H9 (cell line): ENCODE measurements around the gene WNT3. TPM values are rescaled to one million over a fixed set of nuclear protein-coding genes. Genes with fewer than 3 reads are reported as not detected.

Source experiments
- DNase-seq: peaks from one replicate; pipeline ENCODE4 v3.0.0-alpha.2; 2017
- H2AFZ ChIP-seq: one replicate; pipeline ENCODE4 v1.6.1; 2013; ENCODE audit warnings: mild to moderate bottlenecking, low read length, control low read depth, moderate library complexity
- H2AK5ac ChIP-seq: 2 replicates; pipeline ENCODE4 v1.6.1; 2013; ENCODE audit warnings: low read length, control low read depth, mixed read lengths; ENCODE audit not compliant: insufficient read length
- H2BK120ac ChIP-seq: one replicate; pipeline ENCODE4 v1.6.1; 2013; ENCODE audit warnings: low read depth, mild to moderate bottlenecking, low read length, control low read depth, inconsistent platforms; ENCODE audit not compliant: poor library complexity, severe bottlenecking
- H2BK12ac ChIP-seq: 2 replicates; pipeline ENCODE4 v1.6.1; 2013; ENCODE audit warnings: low read length, control low read depth, mixed read lengths, low read depth; ENCODE audit not compliant: insufficient read length
- H2BK15ac ChIP-seq: 2 replicates; pipeline ENCODE4 v1.6.1; 2013; ENCODE audit warnings: low read depth, low read length, control low read depth
- H2BK20ac ChIP-seq: one replicate; pipeline ENCODE4 v1.6.1; 2013; ENCODE audit warnings: low read depth, mild to moderate bottlenecking, low read length, control low read depth, inconsistent platforms; ENCODE audit not compliant: poor library complexity, severe bottlenecking
- H2BK5ac ChIP-seq: 2 replicates; pipeline ENCODE4 v1.6.1; 2013; ENCODE audit warnings: low read length, control low read depth, mixed read lengths; ENCODE audit not compliant: insufficient read length
- H3K14ac ChIP-seq: 2 replicates; pipeline ENCODE4 v1.6.1; 2013; ENCODE audit warnings: low read length, control low read depth; ENCODE audit not compliant: insufficient read depth
- H3K18ac ChIP-seq: 2 replicates; pipeline ENCODE4 v1.6.1; 2013; ENCODE audit warnings: low read depth, mild to moderate bottlenecking, mixed read lengths, low read length, control low read depth; ENCODE audit not compliant: insufficient read length
- H3K23ac ChIP-seq: 2 replicates; pipeline ENCODE4 v1.6.1; 2013; ENCODE audit warnings: low read length, control low read depth, mixed read lengths, low read depth; ENCODE audit not compliant: insufficient read length
- H3K23me2 ChIP-seq: 2 replicates; pipeline ENCODE4 v1.6.1; 2013; ENCODE audit warnings: low read depth, mild to moderate bottlenecking, mixed read lengths, low read length, control low read depth; ENCODE audit not compliant: insufficient read length, poor library complexity, severe bottlenecking
- H3K27ac ChIP-seq: 2 replicates; pipeline ENCODE4 v1.5.1; 2013; ENCODE audit warnings: low read length, control low read depth, mixed read lengths, low read depth; ENCODE audit not compliant: insufficient read length
- H3K27me3 ChIP-seq: 2 replicates; pipeline ENCODE4 v1.6.1; 2013; ENCODE audit warnings: low read length, control low read depth, inconsistent platforms; ENCODE audit not compliant: insufficient read depth
- H3K4ac ChIP-seq: 2 replicates; pipeline ENCODE4 v1.6.1; 2013; ENCODE audit warnings: low read depth, mild to moderate bottlenecking, control low read depth, inconsistent platforms, low read length, moderate library complexity
- H3K4me1 ChIP-seq: 2 replicates; pipeline ENCODE4 v1.6.1; 2013; ENCODE audit warnings: low read length, control low read depth, inconsistent platforms; ENCODE audit not compliant: insufficient read depth
- H3K4me2 ChIP-seq: 2 replicates; pipeline ENCODE4 v1.6.1; 2013; ENCODE audit warnings: low read length, control low read depth, mixed read lengths; ENCODE audit not compliant: insufficient read length, insufficient read depth
- H3K56ac ChIP-seq: 2 replicates; pipeline ENCODE4 v1.6.1; 2013; ENCODE audit warnings: low read depth, mild to moderate bottlenecking, mixed read lengths, low read length, control low read depth; ENCODE audit not compliant: insufficient read length
- H3K79me1 ChIP-seq: 2 replicates; pipeline ENCODE4 v1.6.1; 2013; ENCODE audit warnings: low read depth, mild to moderate bottlenecking, moderate library complexity, low read length, control low read depth, inconsistent platforms; ENCODE audit not compliant: insufficient read depth, poor library complexity, severe bottlenecking
- H3K79me2 ChIP-seq: 2 replicates; pipeline ENCODE4 v1.6.1; 2013; ENCODE audit warnings: low read length, control low read depth, inconsistent platforms; ENCODE audit not compliant: insufficient read depth
- H3K9ac ChIP-seq: 2 replicates; pipeline ENCODE4 v1.6.1; 2013; ENCODE audit warnings: low read length, control low read depth, mixed read lengths; ENCODE audit not compliant: insufficient read length; ENCODE audit errors: extremely low read depth
- H3K9me3 ChIP-seq: one replicate; pipeline ENCODE4 v1.6.1; 2013; ENCODE audit warnings: low read depth, low read length, inconsistent platforms; ENCODE audit not compliant: control insufficient read depth
- H3T11ph ChIP-seq: one replicate; pipeline ENCODE4 v1.6.1; 2013; ENCODE audit warnings: mild to moderate bottlenecking, low read length, control low read depth, inconsistent platforms
- H4K20me1 ChIP-seq: one replicate; pipeline ENCODE4 v1.6.1; 2013; ENCODE audit not compliant: control insufficient read depth, insufficient read length, insufficient read depth
- H4K5ac ChIP-seq: 2 replicates; pipeline ENCODE4 v1.6.1; 2013; ENCODE audit warnings: low read depth, mild to moderate bottlenecking, mixed read lengths, low read length, control low read depth; ENCODE audit not compliant: insufficient read length
- H4K8ac ChIP-seq: replicated peaks from 2 replicates; pipeline ENCODE4 v1.6.1; 2013; ENCODE audit warnings: low read length, control low read depth, mixed read lengths, low read depth; ENCODE audit not compliant: insufficient read length
- H4K91ac ChIP-seq: 2 replicates; pipeline ENCODE4 v1.6.1; 2013; ENCODE audit warnings: low read depth, mild to moderate bottlenecking, moderate library complexity, mixed read lengths, low read length, control low read depth; ENCODE audit not compliant: insufficient read length
- H3K27ac Mint-ChIP-seq, 3 experiments: 2 replicates in 2 of 3; 3 replicates in 1 of 3; pipeline ENCODE4 v1.8.0; 2020 to 2021; ENCODE audit warnings: mixed read lengths in 3 of 3, mild to moderate bottlenecking in 1 of 3, moderate library complexity in 1 of 3
- H3K27me3 Mint-ChIP-seq: 2 replicates; pipeline ENCODE4 v1.8.0; 2021; ENCODE audit warnings: low read depth, mild to moderate bottlenecking, moderate library complexity, mixed read lengths
- H3K36me3 Mint-ChIP-seq, 3 experiments: 2 replicates in 2 of 3; 3 replicates in 1 of 3; pipeline ENCODE4 v1.8.0; 2020 to 2021; ENCODE audit warnings: low read depth in 3 of 3, mixed read lengths in 3 of 3; ENCODE audit not compliant: insufficient read depth in 1 of 3
- H3K4me1 Mint-ChIP-seq, 2 experiments: 2 replicates each; pipeline ENCODE4 v1.8.0; 2020; ENCODE audit warnings: mixed read lengths in 2 of 2
- H3K4me3 Mint-ChIP-seq, 2 experiments: 2 replicates in 1 of 2; 3 replicates in 1 of 2; pipeline ENCODE4 v1.8.0; 2020 to 2021; ENCODE audit warnings: mild to moderate bottlenecking in 2 of 2, mixed read lengths in 2 of 2, moderate library complexity in 1 of 2
- H3K9me3 Mint-ChIP-seq, 2 experiments: 2 replicates in 1 of 2; 3 replicates in 1 of 2; pipeline ENCODE4 v1.8.0; 2020; ENCODE audit warnings: mild to moderate bottlenecking in 2 of 2, mixed read lengths in 2 of 2, moderate library complexity in 1 of 2
- WGBS: extraction: QIAGEN DNeasy Blood & Tissue Kit; methylation state at CpG from one replicate; pipeline ENCODE4 v1.1.7; 2013; ENCODE audit warnings: missing lambda C conversion rate, low lambda C conversion rate, mixed read lengths; ENCODE audit not compliant: insufficient read length; ENCODE audit errors: extremely low coverage; 5-methylcytosine and 5-hydroxymethylcytosine counted together
- total RNA-seq: library from RNA; stranded (reverse); gene quantifications from 2 replicates; pipeline ENCODE4 v1.2.1, GENCODE V29; 2021
- TF ChIP-seq, protein P1 (sequence below): fragments of 200-600 bp; sonication (generic); conservative IDR thresholded peaks from 3 replicates; pipeline ENCODE4 v1.8.0; 2021; ENCODE audit warnings: antibody characterized with exemption, mild to moderate bottlenecking

WNT3 gene
- total RNA-seq, 1 experiment from 2014 or later = 22.4 TPM

DNA sequence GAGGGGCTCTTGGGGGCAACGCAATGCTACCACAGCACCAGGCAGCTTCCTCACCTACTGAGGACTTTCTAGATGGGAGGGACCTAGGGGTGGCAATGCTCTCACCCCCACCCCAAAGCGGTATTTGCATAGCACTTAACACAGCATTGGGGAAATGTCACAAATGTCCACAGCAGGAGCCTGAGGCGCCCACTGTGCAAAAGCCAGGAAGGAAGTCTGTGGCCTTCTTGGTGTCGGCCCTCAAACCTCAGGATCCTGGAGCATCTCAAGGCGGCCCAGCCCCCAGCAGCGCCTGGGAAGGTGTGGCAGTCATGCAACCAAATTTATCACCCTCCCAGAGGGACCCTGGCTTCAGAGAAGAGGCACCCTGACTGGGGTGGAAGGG is 45.3 kb downstream of the WNT3 start:
- Histone ChIP-seq H2BK12ac (no peak overlapping the region), H4K8ac (no peak overlapping the region), H2AFZ (no peak overlapping the region), H3K4me2 (peak overlapping the region; percentile 34), H3K14ac (no peak overlapping the region; the same call in 1 of the 2 replicates), H2BK120ac (no peak overlapping the region), H2BK20ac (no peak overlapping the region), H3K9me3 (no peaks in the 10 kb centered on the region), H3K9ac (no peak overlapping the region), H3K18ac (no peak overlapping the region), H4K5ac (no peak overlapping the region), H3K4me1 (peaks cover 3% of the 10 kb centered on the region; the same call in 1 of the 2 replicates), H3K27me3 (peaks cover 29% of the 10 kb centered on the region; the same call in 1 of the 2 replicates), H3K79me1 (no peaks in the 10 kb centered on the region), H3K56ac (no peak overlapping the region), H2BK15ac (0 out of 2 replicates have a peak overlapping the region, but pooled peaks have one; percentile 15), H3K4ac (no peak overlapping the region), H3K79me2 (no peaks in the 10 kb centered on the region), H4K20me1 (no peaks in the 10 kb centered on the region), H3T11ph (no peak overlapping the region), H2BK5ac (no peak overlapping the region), H3K27ac (no peak overlapping the region), H3K23ac (no peak overlapping the region), H2AK5ac (no peak overlapping the region), H4K91ac (no peak overlapping the region), H3K23me2 (peaks cover 9% of the 10 kb centered on the region)
- Mint-ChIP-seq H3K4me3 (peak overlapping the region; percentile 48 to 68; a peak in 4 of 5 replicates), H3K9me3 (peaks cover 0 to 3% of the 10 kb centered on the region in 2 experiments; a peak in 1 of 5 replicates), H3K27ac (peak overlapping the region in 1 of 3 experiments; percentile 74; a peak in 1 of 7 replicates), H3K4me1 (peaks cover 26 to 38% of the 10 kb centered on the region in 2 experiments), H3K36me3 (peaks cover 3 to 20% (median 5%) of the 10 kb centered on the region in 3 experiments; a peak in 5 of 7 replicates), H3K27me3 (peaks cover 79% of the 10 kb centered on the region)
- DNase-seq = peak; percentile 67
- TF ChIP-seq, protein P1, sequence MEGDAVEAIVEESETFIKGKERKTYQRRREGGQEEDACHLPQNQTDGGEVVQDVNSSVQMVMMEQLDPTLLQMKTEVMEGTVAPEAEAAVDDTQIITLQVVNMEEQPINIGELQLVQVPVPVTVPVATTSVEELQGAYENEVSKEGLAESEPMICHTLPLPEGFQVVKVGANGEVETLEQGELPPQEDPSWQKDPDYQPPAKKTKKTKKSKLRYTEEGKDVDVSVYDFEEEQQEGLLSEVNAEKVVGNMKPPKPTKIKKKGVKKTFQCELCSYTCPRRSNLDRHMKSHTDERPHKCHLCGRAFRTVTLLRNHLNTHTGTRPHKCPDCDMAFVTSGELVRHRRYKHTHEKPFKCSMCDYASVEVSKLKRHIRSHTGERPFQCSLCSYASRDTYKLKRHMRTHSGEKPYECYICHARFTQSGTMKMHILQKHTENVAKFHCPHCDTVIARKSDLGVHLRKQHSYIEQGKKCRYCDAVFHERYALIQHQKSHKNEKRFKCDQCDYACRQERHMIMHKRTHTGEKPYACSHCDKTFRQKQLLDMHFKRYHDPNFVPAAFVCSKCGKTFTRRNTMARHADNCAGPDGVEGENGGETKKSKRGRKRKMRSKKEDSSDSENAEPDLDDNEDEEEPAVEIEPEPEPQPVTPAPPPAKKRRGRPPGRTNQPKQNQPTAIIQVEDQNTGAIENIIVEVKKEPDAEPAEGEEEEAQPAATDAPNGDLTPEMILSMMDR = no peak
- no CpG with 5 or more reads among the region's 6 CpGs for WGBS
